Panc1 (cell line): Measurements from ENCODE around the gene PAXIP1.

Source experiments
- POLR2AphosphoS5 ChIP-seq: IDR thresholded peaks from 2 replicates; pipeline ENCODE4 v1.6.1; 2012; ENCODE audit warnings: mild to moderate bottlenecking, low read depth, low read length, moderate library complexity
- SIN3A ChIP-seq: IDR thresholded peaks from 2 replicates; pipeline ENCODE4 v1.6.1; 2012; ENCODE audit warnings: low read depth, mild to moderate bottlenecking, low read length, moderate library complexity, borderline replicate concordance; ENCODE audit not compliant: insufficient read depth
- TF ChIP-seq, protein P1 (sequence below): fragments of 450-650 bp; IDR thresholded peaks from 2 replicates; pipeline ENCODE4 v1.5.1; 2017; ENCODE audit warnings: mild to moderate bottlenecking
- TF ChIP-seq, protein P2 (sequence below), 2 experiments: IDR thresholded peaks; 2 replicates each; pipeline ENCODE4 v1.6.1; 2011 to 2012; ENCODE audit warnings: low read depth in 2 of 2, control low read depth in 1 of 2, low read length in 1 of 2, mild to moderate bottlenecking in 1 of 2, moderate library complexity in 1 of 2; ENCODE audit not compliant: insufficient read depth in 1 of 2

GRCh38 chr7:155048006-155048405 is 45.1 kb upstream of the PAXIP1 start:
- TF ChIP-seq, protein P1, sequence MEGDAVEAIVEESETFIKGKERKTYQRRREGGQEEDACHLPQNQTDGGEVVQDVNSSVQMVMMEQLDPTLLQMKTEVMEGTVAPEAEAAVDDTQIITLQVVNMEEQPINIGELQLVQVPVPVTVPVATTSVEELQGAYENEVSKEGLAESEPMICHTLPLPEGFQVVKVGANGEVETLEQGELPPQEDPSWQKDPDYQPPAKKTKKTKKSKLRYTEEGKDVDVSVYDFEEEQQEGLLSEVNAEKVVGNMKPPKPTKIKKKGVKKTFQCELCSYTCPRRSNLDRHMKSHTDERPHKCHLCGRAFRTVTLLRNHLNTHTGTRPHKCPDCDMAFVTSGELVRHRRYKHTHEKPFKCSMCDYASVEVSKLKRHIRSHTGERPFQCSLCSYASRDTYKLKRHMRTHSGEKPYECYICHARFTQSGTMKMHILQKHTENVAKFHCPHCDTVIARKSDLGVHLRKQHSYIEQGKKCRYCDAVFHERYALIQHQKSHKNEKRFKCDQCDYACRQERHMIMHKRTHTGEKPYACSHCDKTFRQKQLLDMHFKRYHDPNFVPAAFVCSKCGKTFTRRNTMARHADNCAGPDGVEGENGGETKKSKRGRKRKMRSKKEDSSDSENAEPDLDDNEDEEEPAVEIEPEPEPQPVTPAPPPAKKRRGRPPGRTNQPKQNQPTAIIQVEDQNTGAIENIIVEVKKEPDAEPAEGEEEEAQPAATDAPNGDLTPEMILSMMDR = no peak
- TF ChIP-seq SIN3A = no peak
- TF ChIP-seq POLR2AphosphoS5 = no peak
- TF ChIP-seq, protein P2, sequence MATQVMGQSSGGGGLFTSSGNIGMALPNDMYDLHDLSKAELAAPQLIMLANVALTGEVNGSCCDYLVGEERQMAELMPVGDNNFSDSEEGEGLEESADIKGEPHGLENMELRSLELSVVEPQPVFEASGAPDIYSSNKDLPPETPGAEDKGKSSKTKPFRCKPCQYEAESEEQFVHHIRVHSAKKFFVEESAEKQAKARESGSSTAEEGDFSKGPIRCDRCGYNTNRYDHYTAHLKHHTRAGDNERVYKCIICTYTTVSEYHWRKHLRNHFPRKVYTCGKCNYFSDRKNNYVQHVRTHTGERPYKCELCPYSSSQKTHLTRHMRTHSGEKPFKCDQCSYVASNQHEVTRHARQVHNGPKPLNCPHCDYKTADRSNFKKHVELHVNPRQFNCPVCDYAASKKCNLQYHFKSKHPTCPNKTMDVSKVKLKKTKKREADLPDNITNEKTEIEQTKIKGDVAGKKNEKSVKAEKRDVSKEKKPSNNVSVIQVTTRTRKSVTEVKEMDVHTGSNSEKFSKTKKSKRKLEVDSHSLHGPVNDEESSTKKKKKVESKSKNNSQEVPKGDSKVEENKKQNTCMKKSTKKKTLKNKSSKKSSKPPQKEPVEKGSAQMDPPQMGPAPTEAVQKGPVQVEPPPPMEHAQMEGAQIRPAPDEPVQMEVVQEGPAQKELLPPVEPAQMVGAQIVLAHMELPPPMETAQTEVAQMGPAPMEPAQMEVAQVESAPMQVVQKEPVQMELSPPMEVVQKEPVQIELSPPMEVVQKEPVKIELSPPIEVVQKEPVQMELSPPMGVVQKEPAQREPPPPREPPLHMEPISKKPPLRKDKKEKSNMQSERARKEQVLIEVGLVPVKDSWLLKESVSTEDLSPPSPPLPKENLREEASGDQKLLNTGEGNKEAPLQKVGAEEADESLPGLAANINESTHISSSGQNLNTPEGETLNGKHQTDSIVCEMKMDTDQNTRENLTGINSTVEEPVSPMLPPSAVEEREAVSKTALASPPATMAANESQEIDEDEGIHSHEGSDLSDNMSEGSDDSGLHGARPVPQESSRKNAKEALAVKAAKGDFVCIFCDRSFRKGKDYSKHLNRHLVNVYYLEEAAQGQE (IDR thresholded peaks at IDR 0.05; ENCODE audit: insufficient read depth in 1 of 2, low read depth in 2 of 2, low read length in 1 of 2) = no peak
